GM18507 (cell line): ENCODE data around the gene ALPG.
"Not testable (repeated sequence)": the region's sequence is repeated elsewhere in the genome, so short reads cannot be mapped to it uniquely, and the experiment has no call there.

Experiments
- DNase-seq: peaks from one replicate; pipeline ENCODE4 v3.0.0; 2011; ENCODE audit warnings: low read depth; ENCODE audit not compliant: insufficient read length; ENCODE audit errors: extremely low spot score
- FAIRE-seq: peaks from 2 replicates; lab custom pipeline; 2011; peaks lifted over from hg19 to GRCh38; lab: Jason Lieb, UNC

ALPG gene

DNA sequence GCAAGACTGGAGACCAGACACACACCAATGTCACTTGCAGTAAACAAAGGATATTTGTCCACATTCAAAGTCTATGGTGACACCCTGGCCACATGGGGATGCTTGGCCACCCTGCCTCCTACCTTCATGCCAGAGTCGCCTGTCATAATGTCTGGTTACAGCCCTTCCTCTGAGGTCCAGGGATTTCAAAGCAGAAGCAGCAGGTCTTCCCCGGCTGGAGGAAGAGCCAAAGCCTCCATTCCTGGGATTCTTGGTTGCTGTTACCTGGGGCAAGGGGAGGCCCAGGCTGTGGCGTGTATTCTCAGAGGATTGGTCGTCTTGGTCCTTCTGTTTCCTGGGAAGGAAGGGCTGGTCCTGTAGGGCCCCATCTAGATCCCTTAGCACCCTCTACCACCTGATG lies 30.4 kb upstream of the ALPG start:
- DNase-seq (no peak), FAIRE-seq (no peak)

DNA sequence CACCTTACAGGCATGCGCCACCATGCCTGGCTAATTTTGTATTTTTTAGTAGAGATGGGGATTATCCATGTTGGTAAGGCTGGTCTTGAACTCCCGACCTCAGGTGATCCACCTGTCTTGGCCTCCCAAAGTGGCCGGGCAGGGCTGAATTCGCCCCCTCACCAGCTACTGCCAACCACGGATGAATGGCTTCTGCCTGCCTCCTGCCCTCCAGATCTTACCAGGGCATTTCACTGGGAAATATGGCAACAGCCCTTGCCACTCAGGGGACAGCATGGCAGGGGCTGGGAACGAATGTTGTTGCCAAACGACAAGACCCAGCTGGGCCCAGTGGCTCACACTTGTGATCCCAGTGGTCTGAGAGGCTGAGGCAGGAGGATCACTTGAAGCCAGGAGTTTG lies 29.9 kb upstream of the ALPG start:
- no peak for FAIRE-seq

DNA sequence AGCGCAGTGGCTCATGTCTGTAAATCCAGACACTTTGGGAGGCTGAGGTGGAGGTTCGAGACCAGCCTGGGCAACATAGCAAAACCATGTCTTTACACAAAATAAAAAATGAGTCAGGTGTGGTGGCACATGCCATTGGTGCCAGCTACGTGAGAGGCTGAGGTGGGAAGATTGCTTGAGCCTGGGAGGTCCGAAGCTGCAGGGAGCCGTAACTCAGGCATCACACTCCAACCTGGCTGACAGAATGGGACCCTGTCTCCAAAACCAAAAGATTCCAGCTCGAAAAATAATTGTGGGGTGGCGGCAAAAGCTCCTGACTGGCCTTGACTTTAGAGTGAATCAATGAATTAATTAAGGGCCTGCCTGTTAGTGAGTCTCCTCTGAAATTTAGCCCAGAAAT lies 29.3 kb upstream of the ALPG start:
- FAIRE-seq (no peak), DNase-seq (no peak)

More for the DNA sequence above, 29.9 kb upstream of the ALPG start:
- no peak for DNase-seq

DNA sequence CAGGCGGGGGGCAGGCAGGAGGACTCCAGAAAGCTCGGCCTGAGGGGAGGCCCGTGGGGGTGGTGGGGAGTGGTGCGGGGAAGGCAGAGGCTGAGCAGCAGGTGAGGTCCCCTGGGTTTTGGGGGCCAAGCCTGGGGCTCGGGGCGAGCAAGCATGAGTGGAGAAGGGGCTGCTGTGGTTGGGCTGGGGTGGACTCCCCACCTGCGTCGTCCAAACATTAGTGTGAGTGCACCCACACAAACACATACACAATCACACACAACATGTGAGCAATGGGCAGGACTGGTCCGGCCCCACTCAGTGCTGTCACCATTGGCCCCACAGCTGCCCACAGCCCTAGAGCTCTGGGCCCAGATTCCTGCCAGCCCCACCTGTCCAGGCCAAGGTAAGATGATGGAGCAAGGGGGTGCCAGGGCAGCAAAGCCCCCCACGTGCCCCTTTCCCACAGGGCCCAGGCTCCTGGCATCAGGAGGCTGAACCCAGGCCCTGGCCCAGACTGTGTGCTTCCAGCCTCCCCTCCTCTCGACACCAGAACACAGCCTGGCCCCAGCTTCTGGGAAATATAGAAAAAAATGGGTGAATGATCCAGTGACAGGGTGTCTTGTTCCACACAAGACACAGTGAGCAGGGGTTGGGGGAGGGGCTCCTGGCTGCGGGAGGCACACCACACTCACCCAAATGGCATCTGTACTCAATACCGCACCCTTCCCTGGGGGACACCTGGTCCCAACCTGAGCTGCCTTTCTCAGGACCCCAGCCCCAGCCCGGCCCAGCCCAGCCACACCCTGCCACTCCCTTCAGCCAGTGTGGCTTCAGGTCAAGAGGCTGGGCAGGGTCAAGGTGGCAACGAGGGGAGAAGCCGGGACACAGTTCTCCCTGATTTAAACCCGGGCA lies 28.6 kb upstream of the ALPG start:
- no peak for FAIRE-seq
- no peak for DNase-seq

DNA sequence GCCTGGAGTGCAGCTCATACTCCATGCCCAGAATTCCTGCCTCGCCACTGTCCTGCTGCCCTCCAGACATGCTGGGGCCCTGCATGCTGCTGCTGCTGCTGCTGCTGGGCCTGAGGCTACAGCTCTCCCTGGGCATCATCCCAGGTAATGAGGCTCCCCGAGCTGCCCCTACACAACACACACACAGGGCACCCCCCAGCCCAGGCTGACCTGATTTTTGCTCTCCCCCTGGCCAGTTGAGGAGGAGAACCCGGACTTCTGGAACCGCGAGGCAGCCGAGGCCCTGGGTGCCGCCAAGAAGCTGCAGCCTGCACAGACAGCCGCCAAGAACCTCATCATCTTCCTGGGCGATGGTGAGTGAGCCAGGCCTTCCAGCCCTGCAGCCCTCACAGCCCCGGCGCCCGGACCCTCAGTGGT lies 27.9 kb upstream of the ALPG start, which contains the start of gene ALPP:
Gene ALPP, plus strand, starts transcription at position 17 of the 417 bp plus-strand sequence. Its CDS starts 52 bp downstream, at position 69.
- FAIRE-seq: not testable (repeated sequence)

DNA sequence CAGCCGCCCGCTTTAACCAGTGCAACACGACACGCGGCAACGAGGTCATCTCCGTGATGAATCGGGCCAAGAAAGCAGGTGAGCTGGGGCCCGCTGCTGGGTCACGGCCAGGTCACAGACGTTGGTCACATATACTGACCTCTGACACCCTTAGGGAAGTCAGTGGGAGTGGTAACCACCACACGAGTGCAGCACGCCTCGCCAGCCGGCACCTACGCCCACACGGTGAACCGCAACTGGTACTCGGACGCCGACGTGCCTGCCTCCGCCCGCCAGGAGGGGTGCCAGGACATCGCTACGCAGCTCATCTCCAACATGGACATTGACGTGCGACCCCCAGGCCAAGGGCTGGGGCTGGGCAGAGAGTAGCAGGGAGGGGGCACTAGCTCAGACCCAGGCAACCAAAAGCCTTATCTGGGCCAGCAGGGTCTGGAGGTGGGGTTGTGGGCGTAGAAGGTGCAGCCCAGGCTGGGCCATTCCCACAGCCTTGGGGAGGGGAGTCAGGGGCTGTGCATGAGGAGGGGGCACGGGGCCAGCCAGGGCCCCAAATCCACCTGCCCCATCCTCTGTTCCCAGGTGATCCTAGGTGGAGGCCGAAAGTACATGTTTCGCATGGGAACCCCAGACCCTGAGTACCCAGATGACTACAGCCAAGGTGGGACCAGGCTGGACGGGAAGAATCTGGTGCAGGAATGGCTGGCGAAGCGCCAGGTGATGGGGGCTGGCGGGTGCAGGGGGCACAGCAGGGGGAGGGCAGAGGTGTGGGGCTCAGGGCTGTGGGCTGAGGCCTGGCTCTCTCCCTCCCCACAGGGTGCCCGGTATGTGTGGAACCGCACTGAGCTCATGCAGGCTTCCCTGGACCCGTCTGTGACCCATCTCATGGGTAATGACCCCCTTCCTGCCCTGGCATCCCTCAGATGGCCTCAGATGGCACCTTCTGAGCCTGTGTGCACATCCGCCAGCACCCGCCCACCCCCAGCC lies 26.7 kb upstream of the ALPG start:
- not testable (repeated sequence) for FAIRE-seq, DNase-seq

More for the DNA sequence above, 27.9 kb upstream of the ALPG start, which contains the start of gene ALPP:
- not testable (repeated sequence) for DNase-seq

DNA sequence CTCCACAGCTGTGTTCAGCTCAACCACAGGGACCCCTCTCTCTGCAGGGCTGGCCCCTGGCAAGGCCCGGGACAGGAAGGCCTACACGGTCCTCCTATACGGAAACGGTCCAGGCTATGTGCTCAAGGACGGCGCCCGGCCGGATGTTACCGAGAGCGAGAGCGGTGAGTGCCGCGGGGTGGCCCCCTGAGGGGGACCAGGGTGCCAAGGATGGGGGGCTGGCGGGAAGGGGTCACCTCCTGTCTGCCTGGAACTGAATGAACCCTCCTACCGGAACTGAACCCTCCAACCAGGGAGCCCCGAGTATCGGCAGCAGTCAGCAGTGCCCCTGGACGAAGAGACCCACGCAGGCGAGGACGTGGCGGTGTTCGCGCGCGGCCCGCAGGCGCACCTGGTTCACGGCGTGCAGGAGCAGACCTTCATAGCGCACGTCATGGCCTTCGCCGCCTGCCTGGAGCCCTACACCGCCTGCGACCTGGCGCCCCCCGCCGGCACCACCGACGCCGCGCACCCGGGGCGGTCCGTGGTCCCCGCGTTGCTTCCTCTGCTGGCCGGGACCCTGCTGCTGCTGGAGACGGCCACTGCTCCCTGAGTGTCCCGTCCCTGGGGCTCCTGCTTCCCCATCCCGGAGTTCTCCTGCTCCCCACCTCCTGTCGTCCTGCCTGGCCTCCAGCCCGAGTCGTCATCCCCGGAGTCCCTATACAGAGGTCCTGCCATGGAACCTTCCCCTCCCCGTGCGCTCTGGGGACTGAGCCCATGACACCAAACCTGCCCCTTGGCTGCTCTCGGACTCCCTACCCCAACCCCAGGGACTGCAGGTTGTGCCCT lies 25.2 kb upstream of the ALPG start:
- FAIRE-seq, DNase-seq: not testable (repeated sequence)

DNA sequence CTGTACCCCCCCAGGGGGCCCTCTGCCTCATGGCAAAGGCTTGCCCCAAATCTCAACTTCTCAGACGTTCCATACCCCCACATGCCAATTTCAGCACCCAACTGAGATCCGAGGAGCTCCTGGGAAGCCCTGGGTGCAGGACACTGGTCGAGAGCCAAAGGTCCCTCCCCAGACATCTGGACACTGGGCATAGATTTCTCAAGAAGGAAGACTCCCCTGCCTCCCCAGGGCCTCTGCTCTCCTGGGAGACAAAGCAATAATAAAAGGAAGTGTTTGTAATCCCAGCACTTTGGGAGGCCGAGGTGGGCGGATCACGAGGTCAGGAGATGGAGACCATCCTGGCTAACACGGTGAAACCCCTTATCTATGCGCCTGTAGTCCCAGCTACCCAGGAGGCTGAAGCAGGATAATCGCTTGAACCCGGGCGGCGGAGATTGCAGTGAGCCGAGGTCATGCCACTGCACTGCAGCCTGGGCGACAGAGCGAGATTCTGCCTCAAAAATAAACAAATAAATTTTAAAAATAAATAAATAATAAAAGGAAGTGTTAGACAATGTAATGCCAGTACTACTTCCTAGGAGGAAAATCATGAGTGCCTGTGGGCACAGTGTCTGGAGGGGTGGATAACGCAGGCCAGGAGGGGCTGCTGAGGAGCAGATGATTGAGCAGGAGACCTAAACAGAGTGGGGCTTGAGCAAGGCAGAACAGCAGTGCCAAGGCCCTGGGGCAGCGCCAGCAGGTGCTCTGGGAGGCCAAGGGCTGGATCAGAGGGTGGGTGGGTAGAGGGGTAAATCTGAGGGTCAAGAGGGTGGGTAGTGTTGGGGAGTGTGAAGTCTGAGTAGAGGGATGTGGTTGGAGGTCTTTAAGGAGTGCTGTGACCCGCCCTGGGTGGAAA lies 24.1 kb upstream of the ALPG start:
- no peak for DNase-seq
- no peak for FAIRE-seq

DNA sequence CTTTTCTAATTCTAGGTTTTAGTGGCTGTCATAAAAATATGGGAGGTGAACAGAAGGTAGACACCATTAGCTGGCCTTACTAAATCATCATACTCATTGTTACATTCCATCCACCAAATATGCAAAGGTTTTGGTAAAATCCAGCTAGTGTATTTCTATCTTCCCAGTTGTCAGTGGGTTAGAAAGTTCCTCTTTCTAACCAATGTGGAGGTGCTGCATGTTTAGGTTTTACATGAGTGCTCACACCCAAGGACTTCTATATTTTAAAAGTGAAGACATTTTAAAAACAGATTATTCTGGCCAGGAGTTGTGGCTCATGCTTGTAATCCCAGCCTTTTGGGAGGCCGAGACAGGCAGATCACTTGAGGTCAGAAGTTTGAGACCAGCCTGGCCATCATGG lies 22.2 kb upstream of the ALPG start:
- DNase-seq (no peak), FAIRE-seq (no peak)

DNA sequence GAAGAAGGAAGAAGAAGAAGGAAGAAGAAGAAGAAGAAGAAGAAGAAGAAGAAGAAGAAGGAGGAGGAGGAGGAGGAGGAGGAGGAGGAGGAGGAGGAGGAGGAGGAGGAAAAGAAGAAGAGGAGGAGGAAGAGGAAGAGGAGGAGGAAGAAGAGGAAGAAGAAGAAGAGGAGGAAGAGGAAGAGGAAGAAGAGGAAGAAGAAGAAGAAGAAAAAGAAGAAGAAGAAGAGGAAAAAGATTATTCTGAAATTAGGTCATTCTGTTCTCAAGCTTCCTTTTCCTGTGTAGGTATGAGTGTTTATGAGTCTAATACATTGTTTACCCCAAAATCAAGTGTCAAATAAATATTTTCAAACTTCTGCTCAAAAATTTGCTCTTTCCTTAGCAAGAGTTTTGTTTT lies 21.6 kb upstream of the ALPG start:
- FAIRE-seq, DNase-seq: not testable (repeated sequence)

DNA sequence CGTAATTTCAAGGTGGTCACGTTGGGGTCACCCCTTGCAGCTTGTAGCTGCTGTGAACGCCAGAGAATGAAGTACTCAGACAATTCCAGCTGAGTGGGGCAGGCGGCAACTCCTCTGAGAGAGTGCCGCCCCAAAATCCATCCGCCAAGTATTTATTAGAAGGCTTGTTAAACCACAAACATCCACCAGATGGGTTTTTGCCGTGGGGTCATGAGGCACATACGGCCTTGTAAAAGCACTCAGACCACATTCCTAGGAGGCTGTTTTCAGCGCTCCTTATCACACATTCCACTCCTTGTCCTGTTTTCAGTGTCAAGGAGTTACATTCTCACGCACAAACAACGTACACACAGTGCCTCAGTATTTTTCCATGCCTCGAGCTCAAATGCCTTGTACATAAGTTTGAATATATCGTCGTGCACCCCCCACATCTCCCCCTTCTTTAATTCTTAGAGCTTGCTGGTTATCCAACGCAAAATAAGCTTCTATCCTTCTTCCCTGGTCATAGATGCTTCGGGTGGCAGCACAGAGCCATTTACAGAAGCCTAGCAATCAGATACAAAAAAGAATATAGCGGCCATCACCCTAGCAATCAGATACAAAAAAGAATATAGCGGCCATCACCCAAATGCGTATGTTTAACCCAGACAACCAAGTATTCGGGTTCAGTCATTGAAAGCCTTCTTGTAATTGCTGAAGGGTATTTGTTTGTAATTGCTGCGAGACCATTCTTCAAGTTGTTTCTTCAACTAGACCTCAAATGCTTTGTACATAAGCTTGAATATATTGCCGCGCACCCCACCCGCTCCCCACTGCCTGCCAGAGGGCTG lies 20.8 kb upstream of the ALPG start:
- FAIRE-seq (no peak), DNase-seq (no peak)

DNA sequence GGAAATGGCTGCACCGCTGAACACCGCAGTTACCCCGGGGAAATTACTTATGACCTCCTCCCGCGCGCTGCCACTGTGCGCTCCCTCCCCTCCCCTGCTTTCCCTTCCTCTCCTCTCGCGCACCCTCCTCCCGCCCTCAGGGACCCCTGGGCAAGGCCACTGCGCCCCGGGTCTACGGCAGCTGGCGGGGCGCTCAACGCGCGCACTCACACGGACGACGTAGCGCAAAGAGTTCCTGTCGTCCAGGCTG lies 20.2 kb upstream of the ALPG start:
- DNase-seq (no peak), FAIRE-seq (no peak)

DNA sequence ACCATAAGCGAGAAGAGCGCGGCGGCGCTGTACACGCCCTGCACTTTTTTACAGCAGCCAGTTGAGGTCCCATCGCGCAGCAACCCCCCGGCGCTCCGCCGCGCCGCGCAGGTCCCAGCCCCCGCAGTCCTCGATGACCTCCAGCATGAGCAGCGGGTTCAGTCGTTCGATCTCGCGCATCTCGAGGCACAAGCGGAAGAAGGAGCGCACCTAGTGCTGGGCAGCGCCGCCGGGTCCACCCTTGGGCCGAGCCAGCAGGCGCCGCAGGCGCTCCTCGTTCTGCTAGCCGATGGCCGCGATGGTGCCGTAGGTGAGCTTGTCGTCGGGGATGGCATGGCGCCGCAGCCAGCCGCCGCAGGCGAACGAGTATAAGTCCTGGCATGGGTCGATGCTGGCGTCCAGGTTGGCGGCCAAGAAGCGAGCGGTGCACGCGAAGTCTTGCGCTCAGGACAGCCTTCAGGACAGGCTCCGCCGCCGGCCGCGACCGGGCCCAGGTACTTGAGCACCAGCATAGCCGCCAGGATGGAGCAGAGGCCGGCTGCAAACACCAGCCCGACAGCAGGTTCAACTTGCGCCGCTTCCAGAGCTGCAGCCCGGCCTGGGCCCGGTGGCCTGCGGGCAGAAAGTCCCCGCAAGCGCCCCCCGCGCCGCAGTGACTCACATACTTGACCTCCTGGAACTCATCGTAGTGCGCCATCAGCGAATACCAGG lies 19.7 kb upstream of the ALPG start:
- DNase-seq: no peak
- no peak for FAIRE-seq

DNA sequence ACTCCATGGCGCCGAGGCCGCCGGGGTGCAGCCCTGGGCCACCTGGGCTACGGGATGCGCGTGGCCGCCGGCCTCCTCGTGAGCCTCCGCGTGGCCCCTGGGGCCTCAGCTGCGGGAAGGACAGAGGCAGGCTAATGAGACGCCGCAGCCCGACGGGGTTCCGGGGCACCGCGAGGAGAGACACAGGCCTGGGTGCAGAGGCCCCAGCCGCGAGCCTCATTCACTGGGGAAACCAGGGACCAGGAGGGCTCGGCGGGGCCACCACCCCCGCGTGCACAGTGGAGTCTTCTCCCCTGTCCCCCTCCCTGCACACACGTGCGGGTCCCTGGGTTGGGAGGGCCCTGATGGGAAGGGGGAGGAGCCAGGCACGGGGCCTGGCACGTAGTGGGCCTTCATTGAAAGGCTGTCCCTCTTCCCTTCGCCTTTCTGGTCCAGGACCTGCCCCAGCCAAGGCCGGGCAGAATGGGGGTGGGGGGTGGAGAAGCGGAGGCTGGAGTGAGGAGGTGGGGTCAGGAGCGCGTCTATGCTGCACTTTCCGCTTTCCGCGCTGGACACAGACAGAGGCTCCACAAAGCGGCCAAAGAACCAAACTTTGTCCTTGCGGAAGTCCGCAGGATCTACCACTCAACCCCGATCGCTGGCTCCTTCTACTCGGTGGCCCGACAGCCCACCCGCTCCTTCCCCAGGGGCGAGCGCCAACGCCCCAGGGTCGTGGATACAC lies 19.0 kb upstream of the ALPG start:
- no peak for FAIRE-seq

DNA sequence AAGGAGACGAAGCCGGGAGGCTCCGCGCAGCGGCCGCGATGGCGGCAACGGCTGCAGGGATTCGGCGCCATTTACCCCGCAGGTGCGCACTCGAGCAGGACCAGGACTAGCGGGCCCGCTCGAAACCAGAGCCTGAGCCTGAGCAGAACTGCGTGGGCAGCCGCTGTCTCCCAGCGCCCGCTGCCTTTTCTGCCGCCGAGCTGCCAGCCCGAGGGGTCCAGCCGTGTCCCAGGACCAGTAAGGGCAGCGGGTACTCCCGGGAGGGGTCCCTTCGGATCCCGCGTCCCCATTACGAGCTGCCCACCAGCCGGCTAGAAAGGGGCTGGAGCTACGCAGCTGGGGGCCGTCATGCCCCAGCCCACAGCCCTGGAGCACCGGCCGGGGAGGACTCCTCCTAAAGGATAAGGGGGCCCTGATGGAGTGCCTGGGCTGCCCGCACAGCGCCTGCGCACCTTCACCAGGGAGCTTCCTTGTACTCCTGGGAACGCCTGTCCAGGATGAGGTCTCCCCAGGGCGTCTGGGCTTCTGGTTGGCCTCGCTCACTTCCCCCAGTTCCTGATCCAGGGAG lies 18.2 kb upstream of the ALPG start:
- FAIRE-seq (no peak), DNase-seq (no peak)

More for the DNA sequence above, 19.0 kb upstream of the ALPG start:
- no peak for DNase-seq

DNA sequence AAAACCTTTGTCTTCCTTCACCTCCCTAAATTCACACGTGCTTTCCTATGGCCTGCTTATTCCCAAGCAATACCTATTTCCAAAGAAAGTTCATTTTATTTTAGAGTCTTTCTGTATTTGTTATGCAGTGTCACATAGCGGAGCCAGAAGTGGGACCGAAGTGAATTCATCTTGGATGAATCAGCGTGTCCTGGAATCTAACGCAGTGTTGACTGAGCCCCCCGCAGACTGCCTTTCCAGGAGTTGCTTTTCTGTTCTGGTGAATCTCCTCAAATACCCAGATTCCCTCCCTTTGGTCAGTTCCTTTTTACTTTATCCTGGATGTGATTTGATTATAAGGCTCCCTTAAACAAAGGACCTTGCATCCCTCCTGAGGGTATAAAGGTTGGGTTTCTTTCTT lies 17.3 kb upstream of the ALPG start:
- FAIRE-seq (no peak), DNase-seq (no peak)
